ENCODE results near the gene EFHD2.

Gene EFHD2

DNA sequence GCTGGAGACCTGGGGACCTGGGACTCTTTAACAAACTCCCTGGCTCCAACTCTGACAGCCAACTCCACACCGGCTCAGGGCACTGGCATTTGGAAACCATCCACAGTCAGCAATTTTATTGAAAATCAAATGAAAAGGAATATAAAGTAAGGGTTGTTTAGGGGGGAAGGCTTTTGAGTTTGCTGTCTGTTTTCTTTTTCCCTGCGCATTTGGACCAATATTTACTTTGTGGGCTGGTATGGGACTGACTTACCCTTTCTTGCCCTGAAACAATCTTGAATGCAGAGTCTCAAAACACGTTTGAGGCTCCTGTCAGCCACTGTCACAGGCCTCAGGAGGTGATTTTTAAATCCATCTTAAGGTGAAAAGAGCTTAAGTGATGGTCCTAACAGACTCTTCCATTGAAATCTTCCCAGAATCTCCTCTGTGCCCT lies 15.4 kb upstream of the EFHD2 start:
- DNase-seq (ENCODE audit: low read depth), result no peak
- H3K4me3 ChIP-seq (ENCODE audit: low read depth, low read length), result no peak overlapping the region
- no peak for TF ChIP-seq POLR2A (IDR thresholded peaks at IDR 0.05; ENCODE audit: extremely low read depth, insufficient read length)
- no peak for TF ChIP-seq MYC (IDR thresholded peaks at IDR 0.05; ENCODE audit: low read depth, low read length)
- TF ChIP-seq, protein P1, sequence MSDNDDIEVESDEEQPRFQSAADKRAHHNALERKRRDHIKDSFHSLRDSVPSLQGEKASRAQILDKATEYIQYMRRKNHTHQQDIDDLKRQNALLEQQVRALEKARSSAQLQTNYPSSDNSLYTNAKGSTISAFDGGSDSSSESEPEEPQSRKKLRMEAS (IDR thresholded peaks at IDR 0.05; ENCODE audit: low read depth, low read length), result no peak
- TF ChIP-seq, protein P2, sequence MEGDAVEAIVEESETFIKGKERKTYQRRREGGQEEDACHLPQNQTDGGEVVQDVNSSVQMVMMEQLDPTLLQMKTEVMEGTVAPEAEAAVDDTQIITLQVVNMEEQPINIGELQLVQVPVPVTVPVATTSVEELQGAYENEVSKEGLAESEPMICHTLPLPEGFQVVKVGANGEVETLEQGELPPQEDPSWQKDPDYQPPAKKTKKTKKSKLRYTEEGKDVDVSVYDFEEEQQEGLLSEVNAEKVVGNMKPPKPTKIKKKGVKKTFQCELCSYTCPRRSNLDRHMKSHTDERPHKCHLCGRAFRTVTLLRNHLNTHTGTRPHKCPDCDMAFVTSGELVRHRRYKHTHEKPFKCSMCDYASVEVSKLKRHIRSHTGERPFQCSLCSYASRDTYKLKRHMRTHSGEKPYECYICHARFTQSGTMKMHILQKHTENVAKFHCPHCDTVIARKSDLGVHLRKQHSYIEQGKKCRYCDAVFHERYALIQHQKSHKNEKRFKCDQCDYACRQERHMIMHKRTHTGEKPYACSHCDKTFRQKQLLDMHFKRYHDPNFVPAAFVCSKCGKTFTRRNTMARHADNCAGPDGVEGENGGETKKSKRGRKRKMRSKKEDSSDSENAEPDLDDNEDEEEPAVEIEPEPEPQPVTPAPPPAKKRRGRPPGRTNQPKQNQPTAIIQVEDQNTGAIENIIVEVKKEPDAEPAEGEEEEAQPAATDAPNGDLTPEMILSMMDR (IDR thresholded peaks at IDR 0.05; ENCODE audit: low read depth, low read length), result no peak

- no peak overlapping the region for H3K4me3 ChIP-seq (ENCODE audit: low read depth, low read length)
- TF ChIP-seq, protein P1 (IDR thresholded peaks at IDR 0.05; ENCODE audit: low read depth, low read length), result no peak
- TF ChIP-seq POLR2A (IDR thresholded peaks at IDR 0.05; ENCODE audit: extremely low read depth, insufficient read length) (no peak), MYC (IDR thresholded peaks at IDR 0.05; ENCODE audit: low read depth, low read length) (no peak)
- TF ChIP-seq, protein P2 (IDR thresholded peaks at IDR 0.05; ENCODE audit: low read depth, low read length), result no peak
- no peak for DNase-seq (ENCODE audit: low read depth)
Measured at GRCh38 chr1:15397236-15397635, 12.5 kb upstream of the EFHD2 start.

DNA sequence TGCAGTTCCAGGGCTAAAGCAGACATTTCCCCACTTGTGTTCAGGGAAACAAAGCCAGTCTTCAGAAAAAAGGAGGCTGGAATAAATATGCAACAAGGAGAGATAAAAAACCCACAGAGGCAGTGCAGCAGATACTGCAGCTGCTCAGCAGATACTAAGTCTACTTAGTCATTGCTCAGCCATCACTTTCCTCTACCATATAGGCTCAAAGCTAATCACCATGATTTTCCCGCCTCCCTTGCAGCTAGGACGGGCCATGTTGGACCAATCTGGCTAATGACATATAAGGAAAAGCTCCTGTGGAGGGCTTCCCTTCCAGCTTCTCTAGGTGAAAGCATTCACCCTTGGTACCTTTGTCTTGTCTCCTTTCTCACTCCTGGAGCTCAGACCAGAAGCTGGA lies 10.0 kb upstream of the EFHD2 start:
- no peak for TF ChIP-seq POLR2A (IDR thresholded peaks at IDR 0.05; ENCODE audit: extremely low read depth, insufficient read length)
- H3K4me3 ChIP-seq (ENCODE audit: low read depth, low read length), result no peak overlapping the region
- no peak for DNase-seq (ENCODE audit: low read depth)

DNA sequence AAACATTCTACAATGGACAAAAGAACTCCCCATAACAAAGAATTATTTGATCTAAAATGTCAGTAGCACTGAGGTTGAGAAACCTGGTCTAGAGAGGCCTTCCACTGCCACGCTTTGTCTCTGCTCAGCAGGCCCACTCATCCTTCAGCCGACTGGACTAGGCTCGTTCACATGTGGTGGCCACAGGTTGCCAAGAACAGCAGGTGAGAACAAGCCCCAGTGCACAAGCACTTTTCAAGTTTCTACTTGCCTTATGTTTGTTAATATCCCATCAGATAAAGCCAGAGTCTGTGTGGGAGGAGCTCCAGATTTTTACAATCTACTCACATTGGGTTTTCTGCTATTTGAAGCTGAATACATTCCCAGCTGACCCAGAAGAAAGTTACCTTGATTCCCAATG lies 9.1 kb upstream of the EFHD2 start:
- no peak overlapping the region for H3K4me3 ChIP-seq (ENCODE audit: low read depth, low read length)
- no peak for DNase-seq (ENCODE audit: low read depth)
- TF ChIP-seq, protein P1 (IDR thresholded peaks at IDR 0.05; ENCODE audit: low read depth, low read length), result no peak
- no peak for TF ChIP-seq POLR2A (IDR thresholded peaks at IDR 0.05; ENCODE audit: extremely low read depth, insufficient read length)
- no peak for TF ChIP-seq MYC (IDR thresholded peaks at IDR 0.05; ENCODE audit: low read depth, low read length)
- TF ChIP-seq, protein P2 (IDR thresholded peaks at IDR 0.05; ENCODE audit: low read depth, low read length), result no peak

GRCh38 chr1:15401391-15402055 lies 8.2 kb upstream of the EFHD2 start:
- TF ChIP-seq, protein P2 (IDR thresholded peaks at IDR 0.05; ENCODE audit: low read depth, low read length), result no peak
- no peak for DNase-seq (ENCODE audit: low read depth)
- no peak overlapping the region for H3K4me3 ChIP-seq (ENCODE audit: low read depth, low read length)

DNA sequence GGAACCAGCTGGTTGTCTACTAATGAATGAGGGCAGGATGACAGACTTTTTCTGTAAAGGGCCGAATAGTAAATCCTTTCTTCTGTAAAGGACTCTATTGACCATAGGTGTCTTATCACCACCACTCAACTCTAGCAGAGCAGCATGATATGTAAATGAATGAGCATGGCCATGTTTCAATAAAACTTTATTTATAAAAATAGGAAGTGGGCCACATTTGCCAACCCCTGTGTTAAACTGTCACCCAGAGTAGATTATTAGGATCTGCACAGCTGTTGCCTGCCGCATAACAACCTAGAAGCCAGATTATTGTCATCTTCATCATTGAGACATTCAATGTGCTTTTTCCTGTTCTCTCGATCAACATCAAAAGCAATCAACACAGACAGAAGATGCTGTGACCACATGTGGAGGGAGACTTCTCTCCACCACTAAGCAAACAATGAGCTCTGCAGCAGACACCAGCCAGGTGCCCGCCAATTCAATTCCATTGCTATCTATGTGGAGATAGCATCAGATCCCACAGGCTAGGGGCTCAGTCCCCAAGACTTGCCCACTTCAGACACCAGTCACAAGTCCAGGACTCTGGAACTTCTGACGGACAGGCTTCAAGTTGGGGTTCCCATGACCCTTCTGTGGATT lies 6.8 kb upstream of the EFHD2 start:
- no peak for DNase-seq (ENCODE audit: low read depth)
- H3K4me3 ChIP-seq (ENCODE audit: low read depth, low read length), result no peak overlapping the region
- TF ChIP-seq, protein P2 (IDR thresholded peaks at IDR 0.05; ENCODE audit: low read depth, low read length), result no peak
- TF ChIP-seq MYC (IDR thresholded peaks at IDR 0.05; ENCODE audit: low read depth, low read length), result no peak
- TF ChIP-seq, protein P1 (IDR thresholded peaks at IDR 0.05; ENCODE audit: low read depth, low read length), result no peak
- TF ChIP-seq POLR2A (IDR thresholded peaks at IDR 0.05; ENCODE audit: extremely low read depth, insufficient read length), result no peak
